GM12878 (cell line): ENCODE results near the gene SAP30L. TPM values are rescaled to one million over a fixed set of nuclear protein-coding genes. Genes with fewer than 3 reads are reported as not detected.

Experiments
- ATAC-seq: fragments of 200-7000 bp; cut with Tn5 transposase; 3 replicates; pipeline ENCODE4 v1.9.1; 2020; ENCODE audit warnings: mild to moderate bottlenecking, moderate library complexity
- BruUV-seq: library from RNA; stranded (reverse); fragments of 400-500 nt; replicated peaks from 2 replicates; lab custom pipeline; 2021; lab: Mats Ljungman, UMichigan
- CTCF ChIA-PET: fragments of 300-600 bp; sonication (Branson Sonifier 250); formaldehyde crosslinking; extraction: SDS; loops from one replicate; lab custom pipeline; 2021; ENCODE audit warnings: inconsistent platforms; lab: Yijun Ruan, JAX
- POLR2A ChIA-PET: fragments of 350-600 bp; formaldehyde crosslinking; extraction: SDS; loops from one replicate; lab custom pipeline; 2021; ENCODE audit warnings: inconsistent platforms; lab: Charles Lee
- RAD21 ChIA-PET: fragments of 300-600 bp; sonication (Branson Sonifier 250); formaldehyde crosslinking; loops from one replicate; lab custom pipeline; 2023; ENCODE audit warnings: antibody characterized with exemption; ENCODE audit not compliant: unreplicated experiment; lab: Charles Lee
- SMC1A ChIA-PET: fragments of 300-600 bp; sonication (Branson Sonifier 250); formaldehyde crosslinking; loops from one replicate; lab custom pipeline; 2023; ENCODE audit not compliant: unreplicated experiment, uncharacterized antibody; lab: Charles Lee
- DNase-seq: peaks from one replicate; pipeline ENCODE4 v3.0.0-alpha.2; 2011; ENCODE audit warnings: low read depth, low spot score
- FAIRE-seq: peaks from 3 replicates; lab custom pipeline; 2011; peaks lifted over from hg19 to GRCh38; lab: Jason Lieb, UNC
- H2AFZ ChIP-seq: 2 replicates; pipeline ENCODE4 v1.6.0; 2011; ENCODE audit warnings: low read depth, low read length, control low read depth; ENCODE audit not compliant: control insufficient read depth
- H3K27ac ChIP-seq: 2 replicates; pipeline ENCODE4 v1.5.1; 2011; ENCODE audit warnings: control low read depth; ENCODE audit not compliant: control insufficient read depth, insufficient read depth
- H3K27me3 ChIP-seq, 2 experiments: replicated peaks in 1 of 2; 2 replicates each; pipeline versions ENCODE4 v1.6.0 to v1.6.1; 2011; ENCODE audit warnings: low read length in 1 of 2; ENCODE audit not compliant: control insufficient read depth in 2 of 2, insufficient read depth in 2 of 2
- H3K36me3 ChIP-seq, 2 experiments: 2 replicates each; pipeline ENCODE4 v1.5.1; 2011; ENCODE audit warnings: low read length in 1 of 2; ENCODE audit not compliant: control insufficient read depth in 2 of 2, insufficient read depth in 2 of 2
- H3K4me1 ChIP-seq: 2 replicates; pipeline ENCODE4 v1.6.1; 2011; ENCODE audit warnings: mild to moderate bottlenecking, low read length, moderate library complexity, mixed read lengths; ENCODE audit not compliant: control insufficient read depth, insufficient read depth
- H3K4me2 ChIP-seq: 2 replicates; pipeline ENCODE4 v1.6.0; 2011; ENCODE audit warnings: control low read depth; ENCODE audit not compliant: control insufficient read depth, insufficient read depth
- H3K4me3 ChIP-seq: fragments of 200-600 bp; sonication (generic); 2 replicates; pipeline ENCODE4 v1.5.1; 2016
- H3K79me2 ChIP-seq: 2 replicates; pipeline ENCODE4 v1.6.0; 2011; ENCODE audit warnings: low read length; ENCODE audit not compliant: control insufficient read depth, insufficient read depth
- H3K9ac ChIP-seq: 2 replicates; pipeline ENCODE4 v1.8.0; 2011; ENCODE audit warnings: low read length, control low read depth, mixed read lengths; ENCODE audit not compliant: control insufficient read depth, insufficient read depth
- H3K9me3 ChIP-seq: replicated peaks from 3 replicates; pipeline ENCODE4 v1.5.1; 2011; ENCODE audit warnings: mild to moderate bottlenecking, low read length; ENCODE audit not compliant: control insufficient read depth, insufficient read depth
- H4K20me1 ChIP-seq: 2 replicates; pipeline ENCODE4 v1.6.0; 2011; ENCODE audit not compliant: control insufficient read depth, insufficient read depth
- CUX1 ChIP-seq: IDR thresholded peaks from 2 replicates; pipeline ENCODE4 v1.6.1; 2012; ENCODE audit warnings: improper control_type of control experiment, low read depth, low read length; ENCODE audit not compliant: insufficient replicate concordance
- HDAC6 ChIP-seq: fragments of 200-600 bp; sonication (generic); IDR thresholded peaks from one replicate; pipeline ENCODE4 v1.8.0; 2017; ENCODE audit warnings: antibody characterized with exemption; ENCODE audit not compliant: unreplicated experiment
- ZNF207 ChIP-seq: fragments of 450-650 bp; IDR thresholded peaks from 2 replicates; pipeline ENCODE4 v1.6.1; 2014; ENCODE audit warnings: antibody characterized with exemption, mild to moderate bottlenecking, borderline replicate concordance
- ZNF274 ChIP-seq: IDR thresholded peaks from one replicate; pipeline ENCODE4 v1.8.0; 2011; ENCODE audit not compliant: insufficient read length, insufficient read depth
- in situ Hi-C: fragments of 300-500 bp; cut with MboI; formaldehyde crosslinking; loops from 9 replicates; pipeline ENCODE4 v1.14.3; 2018; ENCODE audit warnings: mixed read lengths
- intact Hi-C: fragments of 100-400 bp; cut with micrococcal nuclease; formaldehyde crosslinking; loops from one replicate; pipeline ENCODE4 v1.14.2; 2022; ENCODE audit not compliant: unreplicated experiment
- polyA plus RNA-seq, 11 experiments: library from polyadenylated mRNA; depleted of rRNA in 4 of 11; unstranded in 6 of 11; stranded (reverse) in 5 of 11; fragments of >200 nt; fragmentation: Nextera tagmentation in 4 of 11; fragmentation: Illumina TruSeq in 1 of 11; extraction: Ambion mirVana in 4 of 11; extraction: Trizol in 1 of 11; gene quantifications; 1 replicate in 1 of 11; 2 replicates in 10 of 11; pipeline versions ENCODE4 v1.2.1 to v1.2.3, GENCODE V29; 2011 to 2016; ENCODE audit warnings: inconsistent platforms in 2 of 11, missing spikeins in 2 of 11, low read depth in 1 of 11
- total RNA-seq, 4 experiments: library from RNA; depleted of rRNA in 3 of 4; stranded (reverse); fragments of >200 nt in 3 of 4; fragmentation: Illumina TruSeq in 1 of 4; extraction: Trizol in 1 of 4; gene quantifications; 2 replicates each; pipeline versions ENCODE4 v1.2.1 to v1.2.3, GENCODE V29; 2013 to 2021
- TF ChIP-seq, protein P1 (sequence below): IDR thresholded peaks from 2 replicates; pipeline ENCODE4 v1.6.1; 2011; ENCODE audit warnings: borderline replicate concordance, low read depth, mild to moderate bottlenecking, moderate library complexity, low read length; ENCODE audit not compliant: insufficient read depth, poor library complexity, severe bottlenecking
- TF ChIP-seq, protein P2 (sequence below): IDR thresholded peaks from 2 replicates; pipeline ENCODE4 v1.6.1; 2012; ENCODE audit warnings: low read depth, low read length, improper control_type of control experiment

SAP30L gene
- total and polyA plus RNA-seq, 10 of the 15 experiments (the other 5 are each of a cell fraction or from before 2014, with no cell fraction given) = 2.4 to 36.8 (median 15.7) TPM

GRCh38 chr5:154410008-154410407, 35.8 kb upstream of the SAP30L start:
- no peaks in the 10 kb centered on the region for H3K79me2 ChIP-seq
- ATAC-seq (no peak), FAIRE-seq (no peak), DNase-seq (no peak)
- CTCF ChIA-PET = interaction anchor here (0.6 to 4.2 kb wide), 2 partner anchors 16 to 338 kb away, joined by 4 to 21 read pairs; no protein-coding TSS in a partner anchor
- H3K9ac ChIP-seq = no peak overlapping the region
- no peak overlapping the region for H3K27ac ChIP-seq
- H3K4me1 ChIP-seq = peaks cover under 1% of the 10 kb centered on the region; the same call in 1 of the 2 replicates
- no peak overlapping the region for H3K4me3 ChIP-seq
- intact Hi-C loops = no loop called here
- H3K36me3 ChIP-seq = peaks cover 0 to 9% of the 10 kb centered on the region in 2 experiments; a peak in 2 of 4 replicates
- no peaks in the 10 kb centered on the region for H3K27me3 ChIP-seq
- no peak overlapping the region for H2AFZ ChIP-seq
- H4K20me1 ChIP-seq = no peaks in the 10 kb centered on the region
- no peak overlapping the region for H3K4me2 ChIP-seq
- SMC1A ChIA-PET = interaction anchor here (7.5 kb wide), 1 partner anchor 335 kb away, joined by 129 read pairs; no protein-coding TSS in a partner anchor
- no peaks in the 10 kb centered on the region for H3K9me3 ChIP-seq
- RAD21 ChIA-PET = interaction anchor here (1.2 kb wide), 1 partner anchor 337 kb away, joined by 3 read pairs; no protein-coding TSS in a partner anchor
- no TSS peak for BruUV-seq
- POLR2A ChIA-PET = interaction anchor here (0.6 kb wide), 1 partner anchor 12 kb away, joined by 4 read pairs; no protein-coding TSS in a partner anchor
- TF ChIP-seq ZNF274 (no peak), ZNF207 (no peak), CUX1 (no peak), HDAC6 (no peak)
- TF ChIP-seq, protein P1, sequence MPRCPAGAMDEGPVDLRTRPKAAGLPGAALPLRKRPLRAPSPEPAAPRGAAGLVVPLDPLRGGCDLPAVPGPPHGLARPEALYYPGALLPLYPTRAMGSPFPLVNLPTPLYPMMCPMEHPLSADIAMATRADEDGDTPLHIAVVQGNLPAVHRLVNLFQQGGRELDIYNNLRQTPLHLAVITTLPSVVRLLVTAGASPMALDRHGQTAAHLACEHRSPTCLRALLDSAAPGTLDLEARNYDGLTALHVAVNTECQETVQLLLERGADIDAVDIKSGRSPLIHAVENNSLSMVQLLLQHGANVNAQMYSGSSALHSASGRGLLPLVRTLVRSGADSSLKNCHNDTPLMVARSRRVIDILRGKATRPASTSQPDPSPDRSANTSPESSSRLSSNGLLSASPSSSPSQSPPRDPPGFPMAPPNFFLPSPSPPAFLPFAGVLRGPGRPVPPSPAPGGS = no peak
- TF ChIP-seq, protein P2, sequence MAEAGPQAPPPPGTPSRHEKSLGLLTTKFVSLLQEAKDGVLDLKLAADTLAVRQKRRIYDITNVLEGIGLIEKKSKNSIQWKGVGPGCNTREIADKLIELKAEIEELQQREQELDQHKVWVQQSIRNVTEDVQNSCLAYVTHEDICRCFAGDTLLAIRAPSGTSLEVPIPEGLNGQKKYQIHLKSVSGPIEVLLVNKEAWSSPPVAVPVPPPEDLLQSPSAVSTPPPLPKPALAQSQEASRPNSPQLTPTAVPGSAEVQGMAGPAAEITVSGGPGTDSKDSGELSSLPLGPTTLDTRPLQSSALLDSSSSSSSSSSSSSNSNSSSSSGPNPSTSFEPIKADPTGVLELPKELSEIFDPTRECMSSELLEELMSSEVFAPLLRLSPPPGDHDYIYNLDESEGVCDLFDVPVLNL = no peak
- in situ Hi-C loops = no loop called here
